GM21381 (cell line): ENCODE results near the gene CD244.
"Not testable (repeated sequence)": the region's sequence is repeated elsewhere in the genome, so short reads cannot be mapped to it uniquely, and the experiment has no call there.

ENCODE experiments used
- ATAC-seq: cut with Tn5 transposase; IDR thresholded peaks from one replicate; pipeline ENCODE4 v1.9.1; 2021; ENCODE audit warnings: mild to moderate bottlenecking, moderate library complexity; ENCODE audit not compliant: unreplicated experiment

CD244 gene

DNA sequence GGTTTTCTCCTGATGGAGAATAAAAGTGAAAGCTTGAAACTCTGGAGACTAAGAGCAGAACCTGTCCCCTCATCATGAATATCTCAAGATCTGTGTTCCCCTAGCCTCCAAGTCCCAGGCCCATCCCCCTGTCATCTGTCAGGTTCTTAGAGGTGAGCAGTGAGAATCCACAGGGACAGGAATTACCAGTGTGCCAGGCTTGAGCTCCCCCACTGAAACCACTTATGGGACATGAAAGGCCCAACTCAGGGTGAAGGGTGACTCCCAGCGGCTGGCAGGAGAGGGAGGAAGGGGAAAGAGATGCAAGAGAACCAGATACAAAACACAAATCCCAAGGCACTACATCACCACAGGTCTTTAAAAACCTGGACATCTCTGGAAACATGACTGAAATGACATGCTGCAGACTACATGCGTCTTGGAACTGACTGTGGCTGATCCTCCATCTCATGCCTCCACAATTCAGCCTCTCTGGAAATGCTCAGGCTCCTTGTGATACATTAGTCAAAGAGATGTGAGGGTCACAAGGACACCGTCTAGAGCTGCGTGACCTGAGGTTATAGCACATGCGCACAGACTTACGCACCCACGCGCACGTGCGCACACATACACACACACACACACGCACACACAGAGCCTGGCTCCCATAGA is 73.5 kb downstream of the CD244 start:
- ATAC-seq, result no peak

DNA sequence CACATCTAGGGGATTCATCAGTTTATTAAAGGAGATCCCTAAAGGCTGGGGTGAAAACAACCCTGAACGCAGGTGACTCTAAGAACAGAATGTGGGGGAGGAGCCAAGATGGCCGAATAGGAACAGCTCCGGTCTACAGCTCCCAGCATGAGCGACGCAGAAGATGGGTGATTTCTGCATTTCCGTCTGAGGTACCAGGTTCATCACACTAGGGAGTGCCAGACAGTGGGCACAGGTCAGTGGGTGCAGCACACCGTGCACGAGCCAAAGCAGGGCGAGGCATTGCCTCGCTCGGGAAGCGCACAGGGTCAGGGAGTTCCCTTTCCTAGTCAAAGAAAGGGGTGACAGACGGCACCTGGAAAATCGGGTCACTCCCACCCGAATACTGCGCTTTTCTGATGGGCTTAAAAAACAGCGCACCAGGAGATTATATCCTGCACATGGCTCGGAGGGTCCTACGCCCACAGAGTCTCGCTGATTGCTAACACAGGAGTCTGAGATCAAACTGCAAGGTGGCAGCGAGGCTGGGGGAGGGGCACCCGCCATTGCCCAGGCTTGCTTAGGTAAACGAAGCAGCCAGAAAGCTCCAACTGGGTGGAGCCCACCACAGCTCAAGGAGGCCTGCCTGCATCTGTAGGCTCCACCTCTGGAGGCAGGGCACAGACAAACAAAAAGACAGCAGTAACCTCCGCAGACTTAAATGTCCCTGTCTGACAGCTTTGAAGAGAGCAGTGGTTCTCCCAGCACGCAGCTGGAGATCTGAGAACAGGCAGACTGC is 79.5 kb downstream of the CD244 start:
- not testable (repeated sequence) for ATAC-seq

DNA sequence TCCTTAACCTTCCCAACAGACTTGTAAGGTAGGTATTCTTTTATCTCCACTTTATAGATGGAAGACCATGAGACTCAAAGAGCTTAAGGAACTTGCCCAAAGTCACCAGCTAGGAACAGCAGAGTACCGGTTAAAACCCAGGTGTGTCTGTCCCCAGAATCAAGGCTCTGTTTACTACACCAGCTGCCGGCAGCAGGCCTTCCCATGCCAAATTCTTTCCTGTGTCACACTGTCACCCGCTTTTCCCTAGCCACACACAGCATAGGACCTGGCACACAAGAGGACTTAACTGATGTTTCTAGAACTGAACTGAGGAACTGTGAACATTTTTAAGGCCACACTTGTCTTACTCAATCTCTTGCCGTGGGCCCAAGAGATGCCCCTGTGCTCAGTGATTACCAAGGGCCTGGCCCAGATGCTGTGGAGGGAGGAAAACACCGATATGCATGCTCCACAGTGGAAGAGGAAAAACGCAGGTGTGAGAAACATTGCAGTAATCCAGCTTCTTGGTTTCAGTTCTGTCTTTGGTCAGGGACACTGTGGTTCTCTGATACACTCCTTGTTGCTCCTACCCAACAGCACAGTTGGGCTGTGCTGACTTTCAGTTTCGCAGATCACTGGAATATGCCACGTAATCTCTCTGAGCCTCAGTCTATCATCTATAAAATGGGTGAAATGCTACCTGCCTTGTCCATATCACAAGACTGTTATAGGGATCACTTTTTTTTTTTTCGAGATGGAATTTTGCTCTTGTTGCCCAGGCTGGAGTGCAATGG is 80.6 kb downstream of the CD244 start:
- ATAC-seq, result peak; percentile 83

DNA sequence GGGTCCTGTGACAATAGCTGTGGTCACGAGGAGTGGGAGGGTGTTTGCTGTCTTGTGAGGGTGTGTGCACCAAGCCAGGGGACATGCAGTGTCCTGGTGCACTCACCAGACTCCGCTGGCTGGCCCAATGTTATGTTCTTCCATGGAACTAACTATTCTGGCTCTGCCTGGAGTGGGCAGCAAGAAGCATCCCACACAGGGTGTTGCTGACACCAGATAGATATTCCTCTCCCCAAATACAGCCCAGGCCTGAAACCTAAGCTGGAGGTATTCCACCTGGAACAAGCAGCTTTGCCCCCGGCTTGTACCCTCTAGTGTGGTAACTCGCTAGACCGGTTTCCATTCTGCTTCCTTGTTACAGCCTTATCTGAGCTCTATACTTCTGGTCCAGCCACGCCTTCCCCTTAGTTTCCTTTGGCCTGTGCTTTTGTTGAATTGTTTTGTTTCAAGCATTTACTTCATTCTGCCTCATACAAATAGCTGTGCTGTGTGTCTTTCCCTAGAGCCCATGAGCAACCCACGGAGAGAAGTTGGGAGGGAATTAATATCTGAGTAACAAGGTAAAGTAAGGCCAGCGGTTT is 81.4 kb downstream of the CD244 start:
- no peak for ATAC-seq

DNA sequence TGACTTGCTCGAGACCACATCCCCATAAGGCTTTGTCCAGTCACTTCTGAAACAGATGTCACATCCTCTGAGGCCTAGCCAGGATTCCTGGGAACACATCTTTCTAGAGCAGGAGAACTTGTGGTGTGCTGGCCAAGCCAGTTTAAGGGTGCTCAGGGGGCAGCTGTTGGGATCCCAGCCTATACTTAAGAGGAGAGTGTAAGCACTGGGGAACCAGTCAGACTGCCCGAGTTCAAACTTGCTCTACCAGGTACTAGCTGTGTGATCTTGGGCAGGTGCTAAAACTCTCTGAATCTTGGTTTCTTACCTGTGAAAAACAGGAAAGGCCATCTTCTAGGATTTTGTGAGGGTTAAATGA is 82.3 kb downstream of the CD244 start:
- no peak for ATAC-seq
